Liver (tissue), 9 donors: ENCODE data around the gene NTN3. TPM values are rescaled to one million over a fixed set of nuclear protein-coding genes. Genes with fewer than 3 reads are reported as not detected.

ENCODE experiments used
- DNase-seq: peaks from one replicate; pipeline ENCODE4 v3.0.0-alpha.2; 2017; ENCODE audit warnings: low spot score
- H3K27ac ChIP-seq, 2 donors: one replicate each; pipeline ENCODE4 v1.7.0; 2013; ENCODE audit warnings: inconsistent platforms in 2 of 2, low read length in 2 of 2, control low read depth in 1 of 2, low read depth in 1 of 2, mild to moderate bottlenecking in 1 of 2
- H3K27me3 ChIP-seq, 4 donors: one replicate each; pipeline versions ENCODE4 v1.6.1 to v1.7.0; 2013; ENCODE audit warnings: low read length in 3 of 4, inconsistent platforms in 1 of 4, mild to moderate bottlenecking in 1 of 4, moderate library complexity in 1 of 4; ENCODE audit not compliant: control insufficient read depth in 4 of 4, insufficient read depth in 4 of 4
- H3K36me3 ChIP-seq, 4 donors: one replicate each; pipeline versions ENCODE4 v1.6.1 to v1.7.0; 2013; ENCODE audit warnings: low read length in 3 of 4, mild to moderate bottlenecking in 3 of 4, low read depth in 1 of 4, moderate library complexity in 1 of 4; ENCODE audit not compliant: control insufficient read depth in 4 of 4, insufficient read depth in 3 of 4
- H3K4me1 ChIP-seq, 4 donors: one replicate each; pipeline versions ENCODE4 v1.6.1 to v1.7.0; 2013; ENCODE audit warnings: low read length in 3 of 4, mild to moderate bottlenecking in 3 of 4, moderate library complexity in 1 of 4; ENCODE audit not compliant: control insufficient read depth in 4 of 4, insufficient read depth in 4 of 4
- H3K4me3 ChIP-seq, 3 donors: one replicate each; pipeline versions ENCODE4 v1.6.1 to v1.7.0; 2013; ENCODE audit warnings: low read length in 3 of 3, control low read depth in 1 of 3, low read depth in 1 of 3, mild to moderate bottlenecking in 1 of 3
- H3K9ac ChIP-seq, 2 donors: one replicate each; pipeline ENCODE4 v1.7.0; 2013; ENCODE audit warnings: low read length in 2 of 2, mild to moderate bottlenecking in 2 of 2, moderate library complexity in 2 of 2, control low read depth in 1 of 2, low read depth in 1 of 2
- H3K9me3 ChIP-seq, 4 donors: one replicate each; pipeline versions ENCODE4 v1.6.1 to v1.7.0; 2013; ENCODE audit warnings: low read length in 3 of 4; ENCODE audit not compliant: control insufficient read depth in 4 of 4
- CTCF ChIP-seq: fragments of 150-350 bp; IDR thresholded peaks from 2 replicates; pipeline ENCODE4 v1.5.1; 2017; ENCODE audit warnings: improper control_type of control experiment, low read depth, low read length; ENCODE audit not compliant: missing input control
- EGR1 ChIP-seq, 2 donors: IDR thresholded peaks; 2 replicates each; pipeline ENCODE4 v1.6.1; 2016 to 2018; ENCODE audit warnings: antibody characterized with exemption in 2 of 2, low read depth in 2 of 2
- FOXA1 ChIP-seq: IDR thresholded peaks from 2 replicates; pipeline ENCODE4 v1.6.1; 2016; ENCODE audit warnings: antibody characterized with exemption
- FOXA2 ChIP-seq: IDR thresholded peaks from 2 replicates; pipeline ENCODE4 v1.6.1; 2016; ENCODE audit warnings: antibody characterized with exemption
- GABPA ChIP-seq, 2 donors: IDR thresholded peaks in 1 of 2; conservative IDR thresholded peaks in 1 of 2; 2 replicates each; pipeline ENCODE4 v1.6.1; 2016; ENCODE audit warnings: antibody characterized with exemption in 2 of 2, mild to moderate bottlenecking in 1 of 2, moderate library complexity in 1 of 2
- HNF4A ChIP-seq, 2 donors: conservative IDR thresholded peaks; 2 replicates each; pipeline ENCODE4 v1.6.1; 2016; ENCODE audit warnings: antibody characterized with exemption in 2 of 2, mild to moderate bottlenecking in 2 of 2
- HNF4G ChIP-seq: IDR thresholded peaks from 2 replicates; pipeline ENCODE4 v1.6.1; 2016; ENCODE audit warnings: antibody characterized with exemption
- JUND ChIP-seq, 2 donors: IDR thresholded peaks; 2 replicates each; pipeline ENCODE4 v1.6.1; 2016; ENCODE audit warnings: antibody characterized with exemption in 2 of 2
- NR2F2 ChIP-seq: IDR thresholded peaks from 2 replicates; pipeline ENCODE4 v1.6.1; 2016; ENCODE audit warnings: antibody characterized with exemption
- RAD21 ChIP-seq, 2 donors: IDR thresholded peaks; 2 replicates each; pipeline ENCODE4 v1.6.1; 2016; ENCODE audit warnings: antibody characterized with exemption in 2 of 2, mild to moderate bottlenecking in 2 of 2
- REST ChIP-seq: IDR thresholded peaks from 2 replicates; pipeline ENCODE4 v1.6.1; 2016; ENCODE audit warnings: antibody characterized with exemption, mild to moderate bottlenecking
- RXRA ChIP-seq, 2 donors: IDR thresholded peaks; 2 replicates each; pipeline ENCODE4 v1.6.1; 2017 to 2018; ENCODE audit warnings: antibody characterized with exemption in 2 of 2, mild to moderate bottlenecking in 1 of 2
- SP1 ChIP-seq: IDR thresholded peaks from 2 replicates; pipeline ENCODE4 v1.6.1; 2018; ENCODE audit warnings: antibody characterized with exemption, mild to moderate bottlenecking
- TAF1 ChIP-seq: conservative IDR thresholded peaks from 2 replicates; pipeline ENCODE4 v1.6.1; 2016; ENCODE audit warnings: antibody characterized with exemption, mild to moderate bottlenecking
- YY1 ChIP-seq: IDR thresholded peaks from 2 replicates; pipeline ENCODE4 v1.6.1; 2016; ENCODE audit warnings: antibody characterized with exemption, mild to moderate bottlenecking
- ZBTB33 ChIP-seq: IDR thresholded peaks from 2 replicates; pipeline ENCODE4 v1.6.1; 2016; ENCODE audit warnings: antibody characterized with exemption
- WGBS: extraction: QIAGEN DNeasy Blood & Tissue Kit; methylation state at CpG from one replicate; pipeline ENCODE4 v1.1.7; 2013; 5-methylcytosine and 5-hydroxymethylcytosine counted together
- polyA plus RNA-seq, 2 donors: library from polyadenylated mRNA; stranded (reverse) in 1 of 2; unstranded in 1 of 2; fragments of 200-250 nt in 1 of 2; fragments of >200 nt in 1 of 2; fragmentation: Nextera tagmentation in 1 of 2; extraction: Ambion mirVana in 1 of 2; gene quantifications; one replicate each; pipeline versions ENCODE4 v1.2.1 to v1.2.3, GENCODE V29; 2013 to 2015
- total RNA-seq, 2 donors: library from RNA; depleted of rRNA; stranded (reverse); fragments of >200 nt; gene quantifications; one replicate each; pipeline ENCODE4 v1.2.3, GENCODE V29; 2014
- TF ChIP-seq, protein P1 (sequence below): IDR thresholded peaks from 2 replicates; pipeline ENCODE4 v1.6.1; 2016; ENCODE audit warnings: antibody characterized with exemption
- TF ChIP-seq, protein P2 (sequence below): IDR thresholded peaks from 2 replicates; pipeline ENCODE4 v1.6.1; 2016; ENCODE audit warnings: antibody characterized with exemption
- donor health status: healthy.
- donor health status: healthy.
- donor health status: healthy.
- donor health status: healthy.
- donor health status: healthy.

Gene NTN3
- total and polyA plus RNA-seq, 4 donors, result 0.19 to 2.3 (median 0.28) TPM; not detected in 1

GRCh38 chr16:2457946-2458345 is 13.2 kb upstream of the NTN3 start:
- Histone ChIP-seq H3K4me1 (peaks cover 7 to 16% (median 13%) of the 10 kb centered on the region in 4 donors), H3K9me3 (no peaks in the 10 kb centered on the region), H3K27ac (no peak overlapping the region), H3K9ac (no peak overlapping the region), H3K4me3 (no peak overlapping the region), H3K27me3 (no peaks in the 10 kb centered on the region), H3K36me3 (no peaks in the 10 kb centered on the region)
- DNase-seq, result no peak
- TF ChIP-seq GABPA (IDR thresholded peaks at IDR 0.05 in 1 of 2, conservative IDR thresholded peaks at IDR 0.05 in 1 of 2) (no peak), SP1 (no peak), RAD21 (IDR thresholded peaks at IDR 0.05) (no peak), JUND (IDR thresholded peaks at IDR 0.05) (no peak), FOXA1 (no peak), HNF4A (conservative IDR thresholded peaks at IDR 0.05) (no peak), CTCF (no peak), YY1 (no peak), FOXA2 (no peak), NR2F2 (no peak), RXRA (IDR thresholded peaks at IDR 0.05) (no peak), REST (no peak), TAF1 (no peak), ZBTB33 (no peak)
- TF ChIP-seq, protein P1, sequence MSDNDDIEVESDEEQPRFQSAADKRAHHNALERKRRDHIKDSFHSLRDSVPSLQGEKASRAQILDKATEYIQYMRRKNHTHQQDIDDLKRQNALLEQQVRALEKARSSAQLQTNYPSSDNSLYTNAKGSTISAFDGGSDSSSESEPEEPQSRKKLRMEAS, result no peak
- WGBS, result 86% methylated on average over 7 of the region's 7 CpGs

DNA sequence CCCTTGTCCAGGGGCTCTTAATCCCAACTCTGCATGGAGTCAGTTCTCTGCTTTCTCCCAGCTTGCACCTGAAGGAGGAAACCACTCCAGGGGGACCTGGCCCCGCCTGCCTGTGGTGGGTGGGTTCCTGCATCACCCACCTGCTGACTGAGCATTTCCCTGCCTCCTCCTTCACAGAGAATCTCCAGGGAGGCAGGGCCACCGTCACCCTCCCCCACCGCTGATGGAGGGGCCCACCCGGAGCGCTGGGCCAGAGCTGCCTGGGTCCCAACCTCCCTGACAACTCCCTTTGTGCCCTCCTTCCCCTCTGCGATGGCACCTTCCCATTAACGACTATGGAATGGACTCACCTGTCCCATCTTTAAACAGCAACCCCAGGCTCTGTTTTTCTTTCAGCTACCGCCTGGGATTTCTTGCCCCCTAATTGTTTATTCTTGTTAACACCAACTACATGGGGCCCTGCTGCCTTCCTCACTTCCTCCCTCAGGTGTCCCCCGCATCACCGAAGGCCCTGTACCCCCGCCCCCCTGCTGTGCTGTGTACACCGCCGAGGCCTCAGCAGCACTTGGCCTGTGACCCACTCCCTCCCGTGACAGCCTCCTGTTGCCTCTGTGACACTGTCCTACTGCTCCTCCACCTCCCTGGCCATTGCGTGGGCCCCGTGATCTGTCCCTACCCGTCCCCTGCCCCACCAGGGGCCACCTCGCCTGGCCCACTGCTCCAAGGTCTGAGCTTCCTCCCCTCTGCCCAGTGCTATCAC is 12.0 kb upstream of the NTN3 start:
- no peaks in the 10 kb centered on the region for H3K27me3 ChIP-seq
- peaks cover 7 to 16% (median 13%) of the 10 kb centered on the region in 4 donors for H3K4me1 ChIP-seq
- no peak for DNase-seq
- H3K9ac ChIP-seq, result peak overlapping the region in 1 of 2 donors; percentile 66
- peak overlapping the region; percentile 45 to 77 (median 62) for H3K4me3 ChIP-seq
- H3K27ac ChIP-seq, result no peak overlapping the region
- no peaks in the 10 kb centered on the region for H3K36me3 ChIP-seq
- no peaks in the 10 kb centered on the region for H3K9me3 ChIP-seq
- 35% methylated on average over 18 of the region's 18 CpGs for WGBS
- TF ChIP-seq FOXA2 (no peak), HNF4G (no peak), YY1 (no peak), RAD21 (IDR thresholded peaks at IDR 0.05) (no peak), HNF4A (conservative IDR thresholded peaks at IDR 0.05) (no peak), CTCF (no peak), EGR1 (IDR thresholded peaks at IDR 0.05; ENCODE audit: low read depth in 2 of 2) (no peak), JUND (IDR thresholded peaks at IDR 0.05) (no peak), ZBTB33 (no peak), SP1 (no peak), TAF1 (no peak)
- TF ChIP-seq, protein P2, sequence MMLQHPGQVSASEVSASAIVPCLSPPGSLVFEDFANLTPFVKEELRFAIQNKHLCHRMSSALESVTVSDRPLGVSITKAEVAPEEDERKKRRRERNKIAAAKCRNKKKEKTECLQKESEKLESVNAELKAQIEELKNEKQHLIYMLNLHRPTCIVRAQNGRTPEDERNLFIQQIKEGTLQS, result no peak
- TF ChIP-seq, protein P1, result no peak
